ENCODE data around the gene RGMB.

RGMB gene

DNA sequence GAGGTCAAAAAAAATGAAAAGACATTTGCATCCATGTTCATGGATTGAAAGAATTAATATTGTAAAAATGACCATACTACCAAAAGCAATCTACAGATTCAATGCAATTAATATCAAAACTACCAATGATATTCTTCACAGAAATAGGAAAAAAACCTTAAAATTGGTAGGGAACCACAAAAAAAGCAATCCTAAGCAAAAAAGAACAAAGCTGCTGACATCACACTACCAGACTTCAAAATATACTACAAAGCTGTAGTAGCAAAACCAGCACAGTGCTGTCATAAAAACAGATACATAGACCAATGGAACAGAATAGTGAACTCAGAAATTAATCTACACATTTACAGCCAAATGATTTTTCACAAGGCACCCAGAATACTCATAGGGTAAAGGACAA, 34.3 kb downstream of the RGMB start:
- no peaks in the 10 kb centered on the region for H4K20me1 ChIP-seq (ENCODE audit: insufficient read depth, low read length)
- no peaks in the 10 kb centered on the region for H3K9me2 ChIP-seq (replicated peaks; ENCODE audit: insufficient read depth, low read length)
- no peak overlapping the region for H2AFZ ChIP-seq (ENCODE audit: low read length)
- H3K36me3 ChIP-seq (replicated peaks; ENCODE audit: insufficient read depth, low read length) = no peaks in the 10 kb centered on the region
- H3K4me3 ChIP-seq (ENCODE audit: low read length) = no peak overlapping the region
- DNase-seq = no peak
- H3K79me2 ChIP-seq (ENCODE audit: low read length) = no peaks in the 10 kb centered on the region
- H3K27ac ChIP-seq (ENCODE audit: low read length) = no peak overlapping the region
- no peak overlapping the region for H3K4me2 ChIP-seq (ENCODE audit: low read depth, low read length)
- H3K9ac ChIP-seq (ENCODE audit: low read length) = no peak overlapping the region
- H3K27me3 ChIP-seq (replicated peaks; ENCODE audit: insufficient read depth, low read length) = no peaks in the 10 kb centered on the region
- TF ChIP-seq, protein P1, sequence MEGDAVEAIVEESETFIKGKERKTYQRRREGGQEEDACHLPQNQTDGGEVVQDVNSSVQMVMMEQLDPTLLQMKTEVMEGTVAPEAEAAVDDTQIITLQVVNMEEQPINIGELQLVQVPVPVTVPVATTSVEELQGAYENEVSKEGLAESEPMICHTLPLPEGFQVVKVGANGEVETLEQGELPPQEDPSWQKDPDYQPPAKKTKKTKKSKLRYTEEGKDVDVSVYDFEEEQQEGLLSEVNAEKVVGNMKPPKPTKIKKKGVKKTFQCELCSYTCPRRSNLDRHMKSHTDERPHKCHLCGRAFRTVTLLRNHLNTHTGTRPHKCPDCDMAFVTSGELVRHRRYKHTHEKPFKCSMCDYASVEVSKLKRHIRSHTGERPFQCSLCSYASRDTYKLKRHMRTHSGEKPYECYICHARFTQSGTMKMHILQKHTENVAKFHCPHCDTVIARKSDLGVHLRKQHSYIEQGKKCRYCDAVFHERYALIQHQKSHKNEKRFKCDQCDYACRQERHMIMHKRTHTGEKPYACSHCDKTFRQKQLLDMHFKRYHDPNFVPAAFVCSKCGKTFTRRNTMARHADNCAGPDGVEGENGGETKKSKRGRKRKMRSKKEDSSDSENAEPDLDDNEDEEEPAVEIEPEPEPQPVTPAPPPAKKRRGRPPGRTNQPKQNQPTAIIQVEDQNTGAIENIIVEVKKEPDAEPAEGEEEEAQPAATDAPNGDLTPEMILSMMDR (IDR thresholded peaks at IDR 0.05; ENCODE audit: low read length) = no peak
- TF ChIP-seq EZH2 (optimal IDR thresholded peaks at IDR 0.05; ENCODE audit: low read depth, low read length) = no peak
- no peak for TF ChIP-seq EZH2phosphoT487 (IDR thresholded peaks at IDR 0.05; ENCODE audit: low read length)
- no peaks in the 10 kb centered on the region for H3F3A ChIP-seq (ENCODE audit: insufficient read depth, low read length)
- H3K4me1 ChIP-seq (ENCODE audit: low read length) = peaks cover 5% of the 10 kb centered on the region; the same call in 1 of the 2 replicates
- H3K9me3 ChIP-seq (replicated peaks; ENCODE audit: insufficient read depth, low read length) = no peaks in the 10 kb centered on the region

- Histone ChIP-seq H4K20me1 (ENCODE audit: insufficient read depth, low read length) (no peaks in the 10 kb centered on the region), H3F3A (ENCODE audit: insufficient read depth, low read length) (no peaks in the 10 kb centered on the region), H3K4me3 (ENCODE audit: low read length) (no peak overlapping the region), H3K9ac (ENCODE audit: low read length) (no peak overlapping the region), H3K4me2 (ENCODE audit: low read depth, low read length) (no peak overlapping the region), H3K36me3 (replicated peaks; ENCODE audit: insufficient read depth, low read length) (no peaks in the 10 kb centered on the region), H3K9me2 (replicated peaks; ENCODE audit: insufficient read depth, low read length) (no peaks in the 10 kb centered on the region), H3K4me1 (ENCODE audit: low read length) (no peaks in the 10 kb centered on the region), H3K9me3 (replicated peaks; ENCODE audit: insufficient read depth, low read length) (no peaks in the 10 kb centered on the region), H2AFZ (ENCODE audit: low read length) (no peak overlapping the region), H3K27ac (ENCODE audit: low read length) (no peak overlapping the region), H3K79me2 (ENCODE audit: low read length) (no peaks in the 10 kb centered on the region), H3K27me3 (replicated peaks; ENCODE audit: insufficient read depth, low read length) (no peaks in the 10 kb centered on the region)
- no peak for TF ChIP-seq EZH2 (optimal IDR thresholded peaks at IDR 0.05; ENCODE audit: low read depth, low read length)
- no peak for TF ChIP-seq EZH2phosphoT487 (IDR thresholded peaks at IDR 0.05; ENCODE audit: low read length)
- TF ChIP-seq, protein P1 (IDR thresholded peaks at IDR 0.05; ENCODE audit: low read length) = no peak
- no peak for DNase-seq
Observed at GRCh38 chr5:98810206-98810605, 36.7 kb downstream of the RGMB start.

DNA sequence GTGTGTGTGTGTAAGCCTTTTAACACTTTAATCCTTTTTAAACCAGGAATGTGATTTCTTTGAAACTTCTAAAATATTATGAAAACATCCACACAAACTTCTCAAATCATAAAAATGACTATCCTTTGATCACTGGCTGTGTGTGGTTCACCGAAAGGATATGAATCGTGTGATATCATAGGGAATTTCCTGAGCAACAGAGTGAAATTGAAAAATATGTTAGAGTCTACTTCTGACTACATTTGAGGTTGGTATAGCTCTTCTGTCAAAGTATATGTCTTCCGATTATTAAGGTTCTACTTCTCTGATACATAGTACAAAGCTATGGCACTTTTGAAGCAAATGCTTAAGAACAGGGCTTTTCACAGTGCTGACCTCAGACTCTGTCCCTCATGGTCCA, 40.3 kb downstream of the RGMB start:
- H3K4me3 ChIP-seq (ENCODE audit: low read length) = no peak overlapping the region
- no peaks in the 10 kb centered on the region for H3K27me3 ChIP-seq (replicated peaks; ENCODE audit: insufficient read depth, low read length)
- H4K20me1 ChIP-seq (ENCODE audit: insufficient read depth, low read length) = no peaks in the 10 kb centered on the region
- no peaks in the 10 kb centered on the region for H3K4me1 ChIP-seq (ENCODE audit: low read length)
- no peaks in the 10 kb centered on the region for H3F3A ChIP-seq (ENCODE audit: insufficient read depth, low read length)
- no peak overlapping the region for H3K9ac ChIP-seq (ENCODE audit: low read length)
- H3K36me3 ChIP-seq (replicated peaks; ENCODE audit: insufficient read depth, low read length) = no peaks in the 10 kb centered on the region
- no peaks in the 10 kb centered on the region for H3K79me2 ChIP-seq (ENCODE audit: low read length)
- H3K9me3 ChIP-seq (replicated peaks; ENCODE audit: insufficient read depth, low read length) = no peaks in the 10 kb centered on the region
- H2AFZ ChIP-seq (ENCODE audit: low read length) = no peak overlapping the region
- H3K9me2 ChIP-seq (replicated peaks; ENCODE audit: insufficient read depth, low read length) = no peaks in the 10 kb centered on the region
- no peak for DNase-seq
- TF ChIP-seq EZH2phosphoT487 (IDR thresholded peaks at IDR 0.05; ENCODE audit: low read length) (no peak), EZH2 (optimal IDR thresholded peaks at IDR 0.05; ENCODE audit: low read depth, low read length) (no peak)
- TF ChIP-seq, protein P1 (IDR thresholded peaks at IDR 0.05; ENCODE audit: low read length) = no peak
- no peak overlapping the region for H3K27ac ChIP-seq (ENCODE audit: low read length)
- no peak overlapping the region for H3K4me2 ChIP-seq (ENCODE audit: low read depth, low read length)

Data from MM.1S (cell line).